GM13977 (cell line): ENCODE results near the gene DIAPH2.

Experiments used
- DNase-seq: peaks from one replicate; pipeline ENCODE4 v3.0.0; 2012; ENCODE audit warnings: low spot score
- CTCF ChIP-seq: IDR thresholded peaks from 2 replicates; pipeline ENCODE4 v1.5.1; 2012; ENCODE audit warnings: mild to moderate bottlenecking, control low read depth; ENCODE audit not compliant: insufficient read depth; ENCODE audit errors: extremely low read depth, missing control alignments
- in situ Hi-C: fragments of 300-500 bp; cut with MboI; formaldehyde crosslinking; loops from one replicate; pipeline ENCODE4 v1.12.0; 2022; ENCODE audit warnings: low sequenced_read_pairs, low pct_unique_long_range_greater_than_20kb, mixed read lengths, inconsistent platforms; ENCODE audit not compliant: unreplicated experiment

DIAPH2 gene

GRCh38 chrX:97482666-97483300 is 798.1 kb downstream of the DIAPH2 start:
- DNase-seq = no peak
- in situ Hi-C loops = no loop called here
- TF ChIP-seq CTCF = no peak

- no peak for TF ChIP-seq CTCF
- DNase-seq = no peak
- in situ Hi-C loops = no loop called here
These were observed 806.0 kb downstream of the DIAPH2 start for GRCh38 chrX:97490656-97491055.

- peak; percentile 8 for DNase-seq
- no peak for TF ChIP-seq CTCF
- in situ Hi-C loops = no loop called here
These were observed 810.2 kb downstream of the DIAPH2 start for GRCh38 chrX:97494756-97495372.

GRCh38 chrX:97498093-97498492 is 813.5 kb downstream of the DIAPH2 start:
- in situ Hi-C loops = no loop called here
- no peak for TF ChIP-seq CTCF
- DNase-seq = no peak

GRCh38 chrX:97504431-97504830 is 819.8 kb downstream of the DIAPH2 start:
- in situ Hi-C loops = no loop called here
- DNase-seq = no peak
- TF ChIP-seq CTCF = no peak

- in situ Hi-C loops = no loop called here
- DNase-seq = no peak
- TF ChIP-seq CTCF = no peak
These were observed 833.1 kb downstream of the DIAPH2 start for GRCh38 chrX:97517763-97518162.
